Middle frontal gyrus (tissue), 1 donor: ENCODE results near the gene MRPL1.

ENCODE experiments used
- DNase-seq: peaks from one replicate; pipeline ENCODE4 v3.0.0-alpha.2; 2015; ENCODE audit warnings: low spot score; ENCODE audit errors: extremely low spot score

MRPL1 gene

DNA sequence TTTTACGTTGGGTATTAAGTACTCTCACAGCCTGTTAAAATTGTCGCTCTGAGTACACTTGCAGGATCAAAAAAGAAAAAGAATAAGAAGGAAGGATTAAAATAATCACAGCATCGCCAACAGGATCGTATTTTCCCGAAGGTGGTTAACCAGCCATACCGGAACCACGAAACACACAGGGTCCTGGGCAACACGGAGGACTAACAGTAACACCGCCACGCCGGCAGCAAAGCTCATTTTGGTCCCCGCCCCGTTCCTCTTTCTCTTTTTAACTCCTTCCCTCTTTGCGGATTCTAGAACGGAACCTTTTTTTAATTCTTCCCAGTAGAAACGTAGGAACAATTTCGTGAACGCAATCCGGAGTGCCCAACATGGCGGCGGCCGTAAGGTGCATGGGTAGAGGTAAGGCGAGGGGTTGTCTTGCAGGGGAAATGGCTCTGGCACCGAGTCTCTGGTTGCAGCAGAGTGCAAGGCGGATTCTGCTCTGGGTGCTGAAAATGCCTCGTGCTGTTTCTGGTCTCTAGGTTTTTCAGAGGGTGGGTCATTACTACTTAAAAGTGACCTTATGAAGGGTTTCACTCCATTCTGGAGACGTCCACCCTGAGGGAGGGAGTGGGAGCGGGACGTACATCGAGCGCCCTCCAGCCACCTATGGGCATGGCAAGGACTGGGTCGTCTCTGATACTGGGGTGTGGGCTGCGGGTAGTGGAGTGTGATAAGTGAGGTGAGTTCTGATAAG lies at the start of gene MRPL1:
Gene MRPL1 (plus strand): TSS at position 353 of the 739 bp plus-strand sequence. CDS start 19 bp downstream, at position 372.
- DNase-seq = peak; percentile 87

DNA sequence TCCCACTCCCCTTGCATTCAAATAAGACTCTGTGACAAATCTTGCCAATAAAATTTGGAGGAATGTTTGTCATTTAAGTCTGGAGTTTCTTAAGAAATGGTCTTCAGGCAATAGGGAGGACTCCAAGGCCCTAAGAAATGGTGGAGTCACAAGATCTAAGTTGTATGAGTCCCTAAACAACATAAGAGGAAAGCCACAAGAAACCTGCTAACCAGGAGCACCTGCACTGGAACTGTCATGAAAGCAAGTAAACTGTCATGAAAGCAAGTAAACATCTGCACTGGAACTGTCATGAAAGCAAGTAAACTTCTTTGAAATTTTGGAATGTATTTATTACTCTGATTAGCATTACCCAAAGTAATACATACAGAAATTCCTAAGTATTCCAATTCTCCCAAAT lies 47.0 kb upstream of the MRPL1 start:
- DNase-seq = no peak

DNA sequence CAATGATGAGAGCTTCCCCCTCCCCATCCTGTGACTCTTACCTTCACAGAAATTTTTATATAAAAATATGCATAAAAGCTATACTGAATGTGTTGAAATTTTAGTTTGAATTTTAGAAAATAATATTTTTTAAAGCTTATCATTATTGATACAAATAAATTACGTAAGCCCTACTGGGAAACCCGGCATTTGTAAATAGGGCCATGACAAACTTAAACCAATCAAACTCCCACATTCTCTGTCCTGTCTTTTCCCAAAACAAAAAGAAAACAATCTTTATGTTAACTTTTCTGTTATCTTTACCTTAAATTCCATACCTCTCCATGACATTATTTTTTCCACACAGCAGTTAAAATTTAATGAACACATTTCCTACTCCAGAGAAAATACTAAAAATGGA lies 46.1 kb upstream of the MRPL1 start:
- DNase-seq = no peak

DNA sequence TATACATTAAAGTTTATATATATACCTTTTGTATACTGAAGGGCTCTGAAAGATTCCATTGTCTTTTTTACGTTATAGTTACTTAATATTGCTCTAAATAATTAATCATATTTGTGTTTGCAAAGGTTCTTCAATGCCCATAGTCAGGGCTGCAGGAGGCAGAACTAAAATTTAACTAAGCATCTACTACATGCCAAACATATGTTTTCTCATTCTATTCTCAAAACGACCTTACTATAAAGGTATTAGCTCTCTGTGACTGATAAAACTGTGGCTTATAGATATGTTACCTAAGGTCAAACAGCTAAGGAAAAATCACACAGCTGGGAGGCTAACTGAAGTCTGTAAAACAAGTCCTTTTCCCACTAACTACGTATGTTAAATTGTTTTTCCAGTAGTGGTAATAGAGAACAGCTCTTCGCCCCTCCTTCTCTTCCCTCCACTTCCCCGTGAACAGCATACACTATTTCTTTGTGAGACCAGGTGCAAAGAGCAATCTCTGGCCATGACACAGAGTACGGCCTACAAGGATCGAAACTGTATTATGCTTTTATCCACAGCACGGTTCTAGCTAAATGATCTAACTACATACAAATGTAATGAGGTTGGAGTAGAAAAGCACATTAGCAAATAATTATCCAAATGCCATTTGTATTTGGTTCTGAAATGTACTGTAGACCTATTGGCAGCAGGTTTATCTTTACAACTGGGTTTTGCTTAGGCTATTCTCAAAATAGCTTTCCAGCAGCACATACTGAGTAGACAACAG lies 45.1 kb upstream of the MRPL1 start:
- DNase-seq = no peak

DNA sequence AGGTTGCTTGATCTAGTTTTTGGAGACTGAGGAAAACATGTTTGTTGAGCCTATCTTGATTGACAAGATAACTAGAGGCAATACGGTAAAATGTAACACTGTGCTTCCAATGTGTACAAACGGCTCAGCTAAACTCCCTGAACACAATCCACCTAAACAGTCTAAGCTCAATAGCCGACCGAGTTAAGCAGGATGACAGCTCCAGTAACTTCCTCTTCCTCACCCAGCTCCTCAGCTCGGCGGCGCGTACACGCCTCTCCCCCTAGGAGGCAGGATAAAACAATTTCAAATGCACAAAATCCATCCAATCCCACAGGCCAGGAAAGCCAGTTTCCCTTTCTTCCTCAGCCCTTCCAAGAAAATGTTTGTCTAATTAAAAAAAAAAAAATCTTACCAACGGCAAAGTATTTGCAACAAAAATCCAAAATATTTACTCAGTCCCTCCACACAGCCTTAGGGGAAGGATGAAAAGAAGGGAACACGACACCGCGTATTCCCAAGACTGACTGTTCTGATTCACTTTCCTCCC lies 44.5 kb upstream of the MRPL1 start:
- DNase-seq = no peak

DNA sequence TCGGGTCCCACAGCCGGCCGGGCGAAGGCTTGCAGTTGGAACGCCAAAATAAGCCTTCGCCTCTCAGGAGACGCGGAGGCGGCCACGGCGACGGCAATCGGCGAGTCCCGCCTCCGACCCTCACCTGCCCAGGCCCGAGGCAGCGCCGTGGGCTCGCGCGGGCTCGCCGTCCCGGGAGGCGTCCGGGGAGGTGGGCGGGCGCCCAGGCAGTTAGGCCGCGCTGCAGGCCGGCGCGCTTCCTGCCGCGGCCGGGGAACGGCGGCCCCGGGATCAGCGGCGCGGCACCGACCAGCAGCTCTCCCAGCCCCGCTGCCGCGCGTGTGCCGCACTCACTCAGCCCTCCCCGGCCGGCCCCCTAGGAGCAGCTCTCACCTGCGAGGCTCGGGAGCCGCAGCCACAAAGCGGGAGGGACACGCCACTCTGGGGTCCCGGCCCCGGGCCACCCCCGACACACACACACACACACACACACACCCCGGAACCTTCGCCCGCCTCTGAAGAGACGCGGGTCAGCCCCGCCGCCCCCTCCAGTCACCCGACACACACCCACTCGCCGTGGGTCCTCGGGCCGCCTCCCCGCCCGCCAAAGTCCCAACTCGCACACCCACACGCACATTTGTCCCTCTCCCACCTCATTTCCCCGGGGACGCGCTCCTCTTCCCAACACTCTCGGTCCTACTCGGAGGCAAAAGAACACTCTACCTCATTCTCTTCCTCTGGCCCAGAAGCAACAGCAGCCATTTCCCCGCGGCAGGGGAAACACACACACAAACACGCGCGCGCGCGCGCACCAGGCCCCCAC lies 43.8 kb upstream of the MRPL1 start, which contains the start of gene CNOT6L:
Gene CNOT6L (minus strand): TSS at position 767 of the 802 bp plus-strand sequence. CDS start 60 bp downstream, at position 707.
- DNase-seq = no peak

DNA sequence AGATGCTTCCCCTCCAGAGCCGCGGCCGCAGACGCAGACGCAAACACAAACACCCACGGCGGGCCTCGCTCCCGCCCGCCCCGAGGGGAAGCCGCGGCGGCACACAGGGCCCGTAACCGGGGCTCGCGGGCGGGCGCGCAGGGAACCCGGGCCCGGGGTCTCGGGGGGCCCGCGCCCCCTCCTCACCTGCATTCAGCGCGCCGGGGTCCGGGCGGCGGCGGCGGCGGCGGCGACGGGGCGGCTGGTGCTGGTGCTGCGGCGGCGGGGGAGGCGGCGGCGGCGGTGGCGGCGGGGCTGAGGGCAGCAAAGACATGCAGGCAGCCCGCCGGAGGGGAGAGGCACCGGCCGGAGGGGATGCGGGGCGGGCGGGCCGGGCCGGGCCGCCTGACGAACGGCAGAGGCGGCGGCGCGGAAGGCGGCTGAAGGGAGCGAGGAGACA lies 43.2 kb upstream of the MRPL1 start:
- DNase-seq = no peak

DNA sequence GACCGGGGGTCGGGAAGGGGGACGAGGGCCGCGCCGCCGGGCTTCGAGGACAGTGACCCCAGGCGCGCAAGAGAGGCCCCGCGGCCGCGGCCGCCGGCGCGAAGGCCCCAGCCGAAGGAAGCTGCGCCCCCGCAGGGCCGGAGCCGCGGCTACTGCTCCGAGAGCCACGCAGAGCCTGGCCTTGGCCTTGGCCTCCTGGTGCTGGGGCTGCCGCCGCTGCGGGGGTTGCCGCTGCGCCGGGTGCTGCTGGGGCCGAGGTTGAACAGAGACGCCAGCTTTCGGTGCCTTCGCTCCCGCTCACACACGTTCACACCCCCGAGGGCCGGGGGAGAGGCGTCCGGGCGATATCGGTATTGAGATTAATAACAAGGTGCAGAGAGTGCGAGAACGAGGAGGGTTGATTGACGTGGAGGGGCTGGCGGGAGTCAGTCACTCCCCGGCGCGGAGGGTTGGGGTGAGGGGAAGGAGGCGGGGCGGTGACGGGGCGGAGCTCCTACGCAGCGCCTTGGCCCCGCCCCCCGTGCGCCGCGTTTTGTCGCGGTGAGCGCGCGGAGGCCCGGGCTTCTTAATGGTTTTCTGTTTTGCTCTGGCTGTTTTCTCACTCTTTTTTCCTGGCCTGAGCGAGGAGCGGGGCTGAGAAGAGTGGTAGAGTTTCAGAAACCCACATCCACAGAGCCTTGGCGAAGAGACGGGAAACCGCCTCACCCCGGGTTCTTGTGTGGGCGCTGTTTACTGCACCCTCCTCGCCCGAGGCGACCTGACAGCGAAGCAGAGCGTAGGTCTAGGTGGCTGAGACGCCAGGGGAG lies 42.6 kb upstream of the MRPL1 start:
- peak; percentile 91 for DNase-seq

DNA sequence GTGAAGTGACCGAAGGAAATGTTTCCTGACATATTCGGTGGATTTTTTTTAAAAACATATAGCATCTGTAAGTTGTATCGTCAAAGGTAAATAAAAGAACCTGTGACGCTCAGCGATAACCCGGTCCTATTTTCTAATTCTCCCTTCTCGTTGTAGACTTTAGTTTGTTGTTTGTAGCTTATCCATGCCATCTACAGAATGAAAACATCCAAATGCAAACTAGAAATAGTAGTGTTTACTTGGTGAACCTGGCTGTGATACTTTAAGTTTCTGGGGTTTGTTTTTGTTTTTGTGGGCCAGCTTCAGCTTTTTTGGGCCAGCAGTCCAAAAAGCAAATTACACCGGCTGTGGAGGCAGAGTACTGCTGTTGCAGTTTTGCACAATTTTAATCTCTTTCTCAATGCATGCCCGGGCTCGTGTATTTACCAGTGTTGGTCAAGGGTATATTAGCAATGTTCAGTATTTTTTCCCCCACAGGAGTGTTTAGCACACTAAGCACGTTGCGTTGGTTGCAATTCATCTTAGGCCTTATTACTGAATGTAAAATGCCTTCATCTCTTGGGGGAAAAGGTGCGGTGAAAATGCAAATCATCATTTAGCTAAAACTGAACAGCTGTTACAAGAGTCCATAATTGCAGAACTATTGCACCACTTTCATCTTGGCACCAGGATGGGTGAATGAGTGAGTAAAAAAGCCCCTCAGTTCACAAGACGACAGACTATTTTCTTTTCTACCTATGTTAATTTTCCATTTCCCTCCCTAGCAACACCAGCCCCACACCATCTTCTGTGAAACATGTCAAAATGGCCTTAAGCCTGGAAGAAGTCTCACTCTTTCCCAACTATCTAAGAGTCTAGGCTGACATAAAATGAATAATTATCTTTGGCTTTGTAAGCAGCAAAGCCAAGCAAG lies 41.7 kb upstream of the MRPL1 start:
- no peak for DNase-seq

DNA sequence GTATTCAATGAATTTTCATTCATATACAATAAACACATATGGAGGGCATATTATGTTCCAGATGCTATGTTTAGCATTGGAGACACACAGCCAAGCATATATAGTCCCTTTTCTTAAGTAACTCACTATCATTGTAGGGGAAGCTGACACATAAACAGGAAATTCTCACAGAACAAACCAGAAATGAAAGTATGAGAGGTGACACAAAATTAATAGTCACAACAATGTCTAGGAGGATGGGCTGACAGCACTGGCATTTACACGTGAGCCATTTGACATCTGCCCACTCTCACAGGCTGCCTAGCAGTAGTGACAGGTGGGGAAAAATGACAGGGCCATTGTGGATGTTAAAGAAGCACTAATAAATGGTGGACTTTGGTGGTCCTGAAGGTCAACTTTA lies 40.9 kb upstream of the MRPL1 start:
- no peak for DNase-seq

DNA sequence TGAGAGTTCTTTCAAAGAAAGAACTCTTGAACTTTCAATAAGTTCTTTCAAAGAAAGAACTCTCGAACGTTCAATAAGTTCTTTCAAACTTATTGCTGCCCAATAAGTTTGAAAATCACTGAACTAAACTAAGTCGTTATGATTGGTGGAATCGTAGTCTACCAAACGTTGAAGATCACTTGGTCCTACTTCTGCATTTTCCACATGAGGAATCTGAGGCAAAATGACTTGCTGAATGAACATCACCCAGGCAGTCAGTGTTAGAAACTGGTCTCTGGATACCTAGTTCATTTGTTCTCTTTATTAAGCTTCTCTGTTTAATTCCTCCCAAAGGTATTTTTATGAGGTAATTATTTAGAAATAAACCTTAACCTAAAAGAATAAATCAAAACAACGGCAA lies 36.4 kb upstream of the MRPL1 start:
- DNase-seq = no peak

DNA sequence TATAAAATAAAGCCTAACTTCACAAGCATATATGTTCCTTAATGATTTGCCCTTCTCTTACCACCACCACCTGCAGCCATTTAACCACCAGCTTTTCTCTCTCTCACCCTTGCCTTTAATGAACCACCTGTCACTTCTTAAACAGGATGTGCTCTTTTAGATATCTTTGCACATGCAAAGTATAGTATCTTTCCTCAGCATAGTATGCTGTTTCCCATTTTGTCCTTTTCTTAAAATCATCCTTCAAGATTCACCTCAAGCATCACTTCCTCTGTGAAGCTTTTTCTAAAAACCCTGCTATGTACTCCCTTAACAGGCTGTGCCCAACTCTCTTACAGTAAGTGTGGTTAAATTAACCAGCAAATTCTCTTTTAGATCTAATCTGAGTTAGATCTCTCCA lies 35.3 kb upstream of the MRPL1 start:
- DNase-seq = no peak

DNA sequence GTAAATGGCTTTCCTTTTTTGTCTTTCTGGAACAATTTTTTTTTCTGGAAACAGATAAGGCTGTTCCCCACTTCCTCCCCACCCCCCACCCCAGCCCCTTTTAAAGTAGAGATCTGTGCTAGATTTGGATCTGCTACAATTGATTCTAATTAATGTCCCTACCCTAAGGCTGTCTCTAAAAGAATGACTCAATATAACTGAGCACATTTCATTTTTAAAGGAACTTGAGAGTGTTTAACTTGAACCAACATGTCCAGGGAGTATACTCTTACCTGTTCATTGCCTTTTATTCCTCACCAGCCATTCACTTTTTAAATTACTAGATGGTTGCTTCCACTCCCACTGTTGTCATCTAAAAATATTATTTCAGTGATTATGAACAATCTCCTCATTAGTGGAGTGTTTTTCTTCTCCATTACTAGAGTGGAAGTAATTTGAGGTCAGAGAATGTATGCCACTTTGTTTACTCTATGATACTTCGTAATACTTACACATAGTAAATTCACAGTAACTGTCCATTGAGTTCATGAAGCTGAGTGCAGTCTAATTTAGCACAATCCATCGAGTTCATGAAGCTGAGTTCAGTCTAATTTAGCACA lies 29.4 kb upstream of the MRPL1 start:
- no peak for DNase-seq

DNA sequence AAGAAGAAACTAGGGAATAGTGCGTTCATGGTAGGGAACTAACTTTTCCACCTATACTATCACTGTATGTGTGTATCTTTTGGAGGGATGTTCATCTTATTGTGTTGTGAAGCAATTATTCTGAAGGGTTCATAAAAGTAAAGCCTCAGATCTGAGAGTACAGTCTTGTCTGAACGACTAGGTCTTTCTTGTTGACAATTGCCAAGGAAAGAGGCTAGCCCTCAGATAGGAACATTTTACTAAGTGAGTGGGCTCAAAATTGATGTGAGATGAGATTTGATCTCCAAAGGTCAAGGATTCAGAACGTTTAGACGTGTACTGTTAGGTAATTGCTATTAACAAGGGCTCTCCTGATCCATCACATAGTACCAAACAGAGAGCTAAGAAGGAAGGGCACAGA lies 28.2 kb upstream of the MRPL1 start:
- no peak for DNase-seq

DNA sequence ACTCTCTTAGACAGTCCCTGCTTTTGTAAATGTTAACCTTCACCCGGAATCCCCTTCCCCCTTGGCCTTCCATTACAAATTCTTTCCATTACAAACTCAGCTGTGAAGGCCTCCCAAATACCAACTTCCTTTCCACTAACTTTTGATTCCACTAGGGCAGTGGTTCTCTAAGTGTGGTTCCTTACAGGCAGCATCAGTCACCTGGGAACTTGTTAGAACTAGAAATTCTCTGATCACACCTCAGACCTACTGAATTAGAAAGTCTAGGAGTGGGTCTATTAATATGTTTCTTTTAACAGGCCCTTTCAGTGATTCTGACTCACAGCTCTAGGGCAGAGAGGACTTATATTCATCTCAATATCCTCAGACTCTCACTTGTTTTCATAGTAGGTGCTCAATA lies 19.0 kb upstream of the MRPL1 start:
- no peak for DNase-seq

DNA sequence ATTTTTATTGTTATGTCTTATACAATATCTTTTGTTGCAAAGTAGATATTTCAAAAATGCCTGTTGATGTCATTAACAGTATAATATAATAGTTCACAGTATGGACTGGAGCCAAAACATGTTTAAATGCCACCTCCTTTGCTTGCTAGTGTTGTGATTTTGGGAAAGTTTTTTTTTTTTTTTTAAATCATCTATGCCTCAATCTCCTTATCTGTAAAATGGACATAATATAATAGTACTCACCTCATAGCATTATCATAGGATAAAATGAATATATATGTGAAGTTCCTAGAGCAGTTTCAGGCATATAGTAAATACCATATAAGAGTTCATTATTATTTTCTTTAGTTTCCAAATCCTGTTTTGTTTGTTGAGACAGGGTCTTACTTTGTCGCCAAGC lies 18.3 kb upstream of the MRPL1 start:
- no peak for DNase-seq

DNA sequence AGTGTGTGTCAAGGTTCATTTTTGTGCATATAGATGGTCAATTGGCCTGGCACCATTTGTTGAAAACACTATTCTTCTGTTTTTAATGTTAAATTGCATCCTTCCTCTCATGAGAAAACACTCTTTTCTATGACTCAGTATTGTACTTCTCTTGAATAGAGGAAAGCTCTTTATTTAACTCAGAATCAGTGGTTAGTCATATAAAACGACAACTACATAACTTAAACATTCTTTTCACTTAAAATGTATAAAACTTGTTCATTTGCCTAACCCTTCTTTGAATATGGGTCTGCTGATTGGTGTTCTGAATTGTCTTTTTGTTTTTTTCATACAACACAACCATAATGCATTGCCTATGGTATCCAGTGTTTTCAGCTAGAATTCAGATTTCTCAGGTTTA lies 17.2 kb upstream of the MRPL1 start:
- DNase-seq = no peak

DNA sequence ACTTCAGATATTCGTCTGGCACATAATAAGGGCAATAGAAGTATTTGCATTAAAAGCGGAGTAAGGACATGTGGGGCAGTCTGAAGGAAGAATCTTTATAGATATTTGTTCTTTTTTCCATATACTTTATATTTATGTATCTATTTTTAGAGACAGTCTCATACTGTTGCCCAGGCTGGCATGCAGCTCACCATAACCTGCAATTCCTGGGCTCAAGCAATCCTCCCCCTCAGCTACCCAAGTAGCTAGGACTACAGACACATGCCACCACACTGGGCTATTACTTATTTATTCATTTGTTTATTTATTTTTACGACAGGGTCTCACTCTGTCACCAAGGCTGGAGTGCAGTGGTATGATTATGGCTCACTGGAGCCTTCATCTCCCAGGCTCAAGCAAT lies 16.7 kb upstream of the MRPL1 start:
- no peak for DNase-seq

DNA sequence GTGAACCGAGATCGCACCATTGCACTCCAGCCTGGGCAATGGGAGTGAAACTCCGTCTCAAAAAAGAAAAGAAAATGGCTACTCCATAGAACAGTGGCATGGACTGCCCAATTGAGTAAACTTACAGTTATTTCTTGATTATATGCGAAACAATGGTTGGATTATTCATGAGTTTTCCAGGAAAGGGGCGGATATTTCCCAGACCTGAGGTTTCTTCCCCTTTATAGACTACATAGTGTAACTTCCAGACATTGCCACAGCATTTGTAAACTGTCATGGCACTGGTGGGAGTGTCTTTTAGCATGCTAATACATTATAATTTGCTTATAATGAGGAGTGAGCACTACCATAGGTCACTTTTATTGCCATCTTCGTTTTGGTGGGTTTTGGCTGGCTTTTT lies 14.1 kb upstream of the MRPL1 start:
- no peak for DNase-seq
